Activated CD4-positive, alpha-beta T cell treated with anti-CD3 and anti-CD28 coated beads, Interleukin-2, amount 50 U/mL, for 1 hour (primary cell): Measurements from ENCODE around the gene RAB3GAP2.
"Not testable (repeated sequence)": the region's sequence is repeated elsewhere in the genome, so short reads cannot be mapped to it uniquely, and the experiment has no call there.

Experiments
- DNase-seq: peaks from one replicate; pipeline ENCODE4 v3.0.0-alpha.2; 2020

The RAB3GAP2 gene

GRCh38 chr1:220272047-220272840 lies at the start of gene RAB3GAP2:
Gene RAB3GAP2, minus strand, starts transcription at chr1:220272453. Its CDS starts 116 bp downstream, at chr1:220272337.
- DNase-seq, result peak; percentile 97

GRCh38 chr1:220321758-220322157 lies 49.5 kb upstream of the RAB3GAP2 start:
- no peak for DNase-seq

- no peak for DNase-seq
These were observed 48.5 kb upstream of the RAB3GAP2 start for GRCh38 chr1:220320709-220321108.

GRCh38 chr1:220318673-220319072 lies 46.4 kb upstream of the RAB3GAP2 start:
- no peak for DNase-seq

GRCh38 chr1:220317161-220317560 lies 44.9 kb upstream of the RAB3GAP2 start:
- no peak for DNase-seq

- no peak for DNase-seq
These were observed 44.1 kb upstream of the RAB3GAP2 start for GRCh38 chr1:220316305-220316704.

GRCh38 chr1:220315070-220315839 lies 43.0 kb upstream of the RAB3GAP2 start:
- no peak for DNase-seq

- DNase-seq, result no peak
These were observed 41.3 kb upstream of the RAB3GAP2 start for GRCh38 chr1:220313576-220313975.

GRCh38 chr1:220310147-220310546 lies 37.9 kb upstream of the RAB3GAP2 start:
- DNase-seq, result not testable (repeated sequence)

- no peak for DNase-seq
These were observed 35.4 kb upstream of the RAB3GAP2 start for GRCh38 chr1:220307607-220308006.

- no peak for DNase-seq
These were observed 34.1 kb upstream of the RAB3GAP2 start for GRCh38 chr1:220306339-220306738.

- no peak for DNase-seq
These were observed 31.6 kb upstream of the RAB3GAP2 start for GRCh38 chr1:220303871-220304270.

- no peak for DNase-seq
These were observed 29.4 kb upstream of the RAB3GAP2 start for GRCh38 chr1:220301630-220302029.

GRCh38 chr1:220300442-220301121 lies 28.3 kb upstream of the RAB3GAP2 start:
- no peak for DNase-seq

GRCh38 chr1:220299337-220299736 lies 27.1 kb upstream of the RAB3GAP2 start:
- DNase-seq, result no peak

- no peak for DNase-seq
These were observed 26.4 kb upstream of the RAB3GAP2 start for GRCh38 chr1:220298470-220299205.

- DNase-seq, result no peak
These were observed 24.7 kb upstream of the RAB3GAP2 start for GRCh38 chr1:220296981-220297380.

- no peak for DNase-seq
These were observed 22.6 kb upstream of the RAB3GAP2 start for GRCh38 chr1:220294846-220295301.

GRCh38 chr1:220291580-220291979 lies 19.3 kb upstream of the RAB3GAP2 start:
- DNase-seq, result no peak

- DNase-seq, result no peak
These were observed 18.0 kb upstream of the RAB3GAP2 start for GRCh38 chr1:220290140-220290761.

GRCh38 chr1:220287129-220287528 lies 14.9 kb upstream of the RAB3GAP2 start:
- DNase-seq, result no peak

- DNase-seq, result no peak
These were observed 11.4 kb upstream of the RAB3GAP2 start for GRCh38 chr1:220283625-220284024.
